CD14-positive monocyte (primary cell): Measurements from ENCODE around the gene ANGPTL7. TPM values are rescaled to one million over a fixed set of nuclear protein-coding genes. Genes with fewer than 3 reads are reported as not detected.
A peak's percentile ranks its signal among the peaks of the same experiment; 100 is the strongest.

ENCODE experiments used
- DNase-seq, 3 donors: peaks; one replicate each; pipeline ENCODE4 v3.0.0-alpha.2; 2011 to 2022
- H2AFZ ChIP-seq: 2 replicates; pipeline ENCODE4 v1.6.0; 2012; ENCODE audit warnings: mild to moderate bottlenecking, low read depth, low read length, inconsistent platforms; ENCODE audit not compliant: insufficient read depth, poor library complexity, severe bottlenecking
- H3K27ac ChIP-seq, 2 donors: 1 replicate in 1 of 2; 2 replicates in 1 of 2; pipeline ENCODE4 v1.5.1; 2012 to 2013; ENCODE audit warnings: low read length in 2 of 2, control low read depth in 1 of 2, inconsistent platforms in 1 of 2, low read depth in 1 of 2, mild to moderate bottlenecking in 1 of 2
- H3K27me3 ChIP-seq, 2 donors: one replicate each; pipeline versions ENCODE4 v1.6.0 to v1.6.1; 2011 to 2013; ENCODE audit warnings: low read length in 2 of 2; ENCODE audit not compliant: control insufficient read depth in 2 of 2, insufficient read depth in 2 of 2
- H3K36me3 ChIP-seq, 2 donors: replicated peaks in 1 of 2; 1 replicate in 1 of 2; 2 replicates in 1 of 2; pipeline versions ENCODE4 v1.5.1 to v1.6.1; 2012 to 2013; ENCODE audit warnings: low read length in 2 of 2, control low read depth in 1 of 2, inconsistent platforms in 1 of 2, mild to moderate bottlenecking in 1 of 2; ENCODE audit not compliant: insufficient read depth in 2 of 2, control insufficient read depth in 1 of 2
- H3K4me1 ChIP-seq, 2 donors: 1 replicate in 1 of 2; 2 replicates in 1 of 2; pipeline versions ENCODE4 v1.5.1 to v1.6.1; 2012 to 2013; ENCODE audit warnings: low read length in 2 of 2, control low read depth in 1 of 2, inconsistent platforms in 1 of 2, mild to moderate bottlenecking in 1 of 2, moderate library complexity in 1 of 2; ENCODE audit not compliant: insufficient read depth in 2 of 2, control insufficient read depth in 1 of 2
- H3K4me2 ChIP-seq: replicated peaks from 2 replicates; pipeline ENCODE3; 2012; ENCODE audit warnings: low read length, moderate library complexity, mild to moderate bottlenecking; ENCODE audit not compliant: poor library complexity, severe bottlenecking; ENCODE audit errors: extremely low read depth
- H3K4me3 ChIP-seq, 3 experiments: fragments of 200-600 bp in 1 of 3; sonication (generic) in 1 of 3; replicated peaks in 1 of 3; 1 replicate in 2 of 3; 2 replicates in 1 of 3; pipeline ENCODE4 v1.5.1; 2011 to 2013; ENCODE audit warnings: low read length in 3 of 3, mild to moderate bottlenecking in 3 of 3, control low read depth in 2 of 3, low read depth in 2 of 3, inconsistent platforms in 1 of 3, moderate library complexity in 1 of 3
- H3K79me2 ChIP-seq: 2 replicates; pipeline ENCODE4 v1.6.0; 2012; ENCODE audit warnings: mild to moderate bottlenecking, control low read depth, inconsistent platforms, low read length, moderate library complexity; ENCODE audit not compliant: insufficient read depth
- H3K9ac ChIP-seq: 2 replicates; pipeline ENCODE4 v1.6.0; 2017; ENCODE audit warnings: low read length, mild to moderate bottlenecking; ENCODE audit not compliant: insufficient read depth, poor library complexity, severe bottlenecking
- H3K9me3 ChIP-seq, 2 donors: replicated peaks in 1 of 2; 1 replicate in 1 of 2; 2 replicates in 1 of 2; pipeline versions ENCODE4 v1.5.1 to v1.6.1; 2012 to 2013; ENCODE audit warnings: low read length in 2 of 2, control low read depth in 1 of 2; ENCODE audit not compliant: control insufficient read depth in 1 of 2, insufficient read depth in 1 of 2
- H4K20me1 ChIP-seq: 2 replicates; pipeline ENCODE4 v1.6.0; 2012; ENCODE audit warnings: mild to moderate bottlenecking, low read length, control low read depth, moderate library complexity; ENCODE audit not compliant: insufficient read depth
- H3K27ac Mint-ChIP-seq, 7 donors: one replicate each; pipeline ENCODE4 v1.8.0; 2020; ENCODE audit warnings: mild to moderate bottlenecking in 7 of 7, mixed read lengths in 7 of 7, moderate library complexity in 6 of 7, inconsistent platforms in 2 of 7
- H3K27me3 Mint-ChIP-seq, 3 donors: one replicate each; pipeline ENCODE4 v1.8.0; 2021 to 2022; ENCODE audit warnings: low read depth in 3 of 3, mild to moderate bottlenecking in 3 of 3, mixed read lengths in 3 of 3, moderate library complexity in 3 of 3, inconsistent platforms in 1 of 3
- H3K36me3 Mint-ChIP-seq, 2 donors: one replicate each; pipeline ENCODE4 v1.8.0; 2020; ENCODE audit warnings: mixed read lengths in 2 of 2, inconsistent platforms in 1 of 2, mild to moderate bottlenecking in 1 of 2
- H3K4me1 Mint-ChIP-seq: one replicate; pipeline ENCODE4 v1.8.0; 2020; ENCODE audit warnings: mild to moderate bottlenecking, mixed read lengths
- H3K4me3 Mint-ChIP-seq, 2 donors: one replicate each; pipeline ENCODE4 v1.8.0; 2020; ENCODE audit warnings: mild to moderate bottlenecking in 2 of 2, mixed read lengths in 2 of 2, moderate library complexity in 1 of 2
- H3K9me3 Mint-ChIP-seq, 7 donors: one replicate each; pipeline ENCODE4 v1.8.0; 2020 to 2022; ENCODE audit warnings: mixed read lengths in 7 of 7, mild to moderate bottlenecking in 6 of 7, moderate library complexity in 6 of 7, inconsistent platforms in 2 of 7
- CTCF ChIP-seq: fragments of 200-600 bp; IDR thresholded peaks from one replicate; pipeline ENCODE4 v1.8.0; 2022; ENCODE audit warnings: antibody characterized with exemption, mild to moderate bottlenecking
- WGBS: methylation state at CpG from one replicate; pipeline ENCODE4 v1.1.5; 2013; ENCODE audit warnings: missing lambda C conversion rate; ENCODE audit not compliant: insufficient coverage; 5-methylcytosine and 5-hydroxymethylcytosine counted together
- intact Hi-C, 2 donors: fragments of 100-400 bp; cut with micrococcal nuclease; formaldehyde crosslinking; loops; one replicate each; pipeline versions ENCODE4 v1.15.0 to v1.15.1; 2023
- polyA plus RNA-seq, 3 donors: library from polyadenylated mRNA; depleted of rRNA in 1 of 3; unstranded in 2 of 3; stranded (reverse) in 1 of 3; fragments of 300-500 nt in 2 of 3; fragments of >200 nt in 1 of 3; fragmentation: Illumina TruSeq in 2 of 3; gene quantifications; 1 replicate in 2 of 3; 2 replicates in 1 of 3; pipeline ENCODE4 v1.2.3, GENCODE V29; 2012 to 2021

Gene ANGPTL7
- polyA plus RNA-seq, 3 donors, result not detected

GRCh38 chr1:11152755-11153154 is 36.4 kb upstream of the ANGPTL7 start:
- TF ChIP-seq CTCF, result no peak
- peaks cover 76% of the 10 kb centered on the region in 2 donors for H3K36me3 Mint-ChIP-seq
- H3K4me1 ChIP-seq, result no peaks in the 10 kb centered on the region
- no peaks in the 10 kb centered on the region for H4K20me1 ChIP-seq
- H3K27me3 Mint-ChIP-seq, result no peaks in the 10 kb centered on the region
- peaks cover 0 to 2% (median 0%) of the 10 kb centered on the region in 7 donors for H3K9me3 Mint-ChIP-seq
- H3K27ac ChIP-seq, result no peak overlapping the region
- no peaks in the 10 kb centered on the region for H3K4me1 Mint-ChIP-seq
- H3K27me3 ChIP-seq, result no peaks in the 10 kb centered on the region
- H3K79me2 ChIP-seq, result no peaks in the 10 kb centered on the region
- peaks cover 71 to 95% of the 10 kb centered on the region in 2 donors for H3K36me3 ChIP-seq
- no peak overlapping the region for H3K4me3 Mint-ChIP-seq
- H3K9ac ChIP-seq, result no peak overlapping the region
- no peak overlapping the region for H3K4me3 ChIP-seq
- WGBS, result 100% methylated on average over 6 of the region's 9 CpGs
- H3K4me2 ChIP-seq, result no peak overlapping the region
- intact Hi-C loops, result no loop called here
- no peak overlapping the region for H3K27ac Mint-ChIP-seq
- no peak overlapping the region for H2AFZ ChIP-seq
- no peak for DNase-seq
- H3K9me3 ChIP-seq, result no peaks in the 10 kb centered on the region

GRCh38 chr1:11153184-11153583 is 36.0 kb upstream of the ANGPTL7 start:
- peaks cover 74 to 76% of the 10 kb centered on the region in 2 donors for H3K36me3 Mint-ChIP-seq
- no peaks in the 10 kb centered on the region for H3K27me3 Mint-ChIP-seq

More at GRCh38 chr1:11153184-11153583, 36.0 kb upstream of the ANGPTL7 start:
- Mint-ChIP-seq H3K27ac (peak overlapping the region in 1 of 7 donors; percentile 5), H3K4me3 (no peak overlapping the region), H3K9me3 (peaks cover 0 to 2% (median 0%) of the 10 kb centered on the region in 7 donors), H3K4me1 (no peaks in the 10 kb centered on the region)
- whole genome bisulfite sequencing, result 100% methylated on average over 2 of the region's 3 CpGs
- Histone ChIP-seq H2AFZ (no peak overlapping the region), H3K9me3 (no peaks in the 10 kb centered on the region), H4K20me1 (no peaks in the 10 kb centered on the region), H3K4me2 (no peak overlapping the region), H3K4me1 (no peaks in the 10 kb centered on the region), H3K27me3 (no peaks in the 10 kb centered on the region), H3K9ac (no peak overlapping the region), H3K36me3 (peaks cover 67 to 95% of the 10 kb centered on the region in 2 donors), H3K4me3 (no peak overlapping the region), H3K27ac (no peak overlapping the region), H3K79me2 (no peaks in the 10 kb centered on the region)
- TF ChIP-seq CTCF, result no peak
- no peak for DNase-seq
- intact Hi-C loops, result no loop called here
